ENCODE data around the gene OLFM1. TPM values are rescaled to one million over a fixed set of nuclear protein-coding genes. Genes with fewer than 3 reads are reported as not detected.

OLFM1 gene
- total and polyA plus RNA-seq, 2 donors (not counting 1 experiment from before 2014, with no cell fraction given): 0.07 TPM; not detected in 1

- Mint-ChIP-seq H3K4me1 (no peaks in the 10 kb centered on the region), H3K27ac (no peak overlapping the region), H3K4me3 (no peak overlapping the region), H3K27me3 (peaks cover 4% of the 10 kb centered on the region), H3K9me3 (ENCODE audit: insufficient read depth) (no peaks in the 10 kb centered on the region)
- H3K36me3 ChIP-seq (replicated peaks in 1 of 2; ENCODE audit: control extremely low read depth in 1 of 2, control insufficient read depth in 1 of 2, extremely low read depth in 1 of 2, insufficient read depth in 2 of 2, low read length in 1 of 2): no peaks in the 10 kb centered on the region
- TF ChIP-seq EZH2 (IDR thresholded peaks at IDR 0.05; ENCODE audit: borderline replicate concordance, insufficient read depth, low read depth, low read length, poor library complexity, severe bottlenecking): no peak
- no peak for TF ChIP-seq CTCF (IDR thresholded peaks at IDR 0.05)
- H3K9ac ChIP-seq (ENCODE audit: low read length): no peak overlapping the region
- ATAC-seq (ENCODE audit: low read depth) (no peak), DNase-seq (no peak)
- H3K27ac ChIP-seq (ENCODE audit: low read length in 2 of 2): no peak overlapping the region
- H3K4me1 ChIP-seq (ENCODE audit: control insufficient read depth in 2 of 2, insufficient read depth in 2 of 2, low read length in 2 of 2): no peaks in the 10 kb centered on the region
- H2AFZ ChIP-seq (ENCODE audit: insufficient read depth, low read depth, low read length, poor library complexity, severe bottlenecking): no peak overlapping the region
- WGBS (ENCODE audit: insufficient coverage): 81% methylated on average over 5 of the region's 11 CpGs
- no peaks in the 10 kb centered on the region for H3K27me3 ChIP-seq (replicated peaks in 1 of 4; ENCODE audit: control extremely low read depth in 1 of 4, control insufficient read depth in 3 of 4, insufficient read depth in 4 of 4, low read length in 3 of 4)
- H3K4me3 ChIP-seq (ENCODE audit: control extremely low read depth in 1 of 5, extremely low read depth in 1 of 5, insufficient read depth in 1 of 5, low read depth in 2 of 5, low read length in 4 of 5): no peak overlapping the region
- ChIA-PET POLR2A (no interaction called here), CTCF (no interaction called here)
- intact Hi-C loops (cut with micrococcal nuclease): no loop called here
- peaks cover 0 to 4% (median 0%) of the 10 kb centered on the region in 3 donors for H3K9me3 ChIP-seq (ENCODE audit: control extremely low read depth in 1 of 3, control insufficient read depth in 2 of 3, insufficient read depth in 1 of 3, low read length in 2 of 3)
- no peaks in the 10 kb centered on the region for H4K20me1 ChIP-seq (ENCODE audit: control insufficient read depth, insufficient read depth, low read length, poor library complexity, severe bottlenecking)
- no peaks in the 10 kb centered on the region for H3K79me2 ChIP-seq (ENCODE audit: control insufficient read depth, insufficient read depth, low read length)
- no peak overlapping the region for H3K4me2 ChIP-seq (replicated peaks; ENCODE audit: low read depth, low read length, poor library complexity, severe bottlenecking)
Measured at GRCh38 chr9:135163023-135163780, 75.7 kb downstream of the OLFM1 start.

- no peaks in the 10 kb centered on the region for H3K4me1 Mint-ChIP-seq
- Histone ChIP-seq H3K4me1 (ENCODE audit: control insufficient read depth in 2 of 2, insufficient read depth in 2 of 2, low read length in 2 of 2) (no peaks in the 10 kb centered on the region), H3K9ac (ENCODE audit: low read length) (no peak overlapping the region), H3K27ac (ENCODE audit: low read length in 2 of 2) (no peak overlapping the region), H3K4me2 (replicated peaks; ENCODE audit: low read depth, low read length, poor library complexity, severe bottlenecking) (no peak overlapping the region), H3K9me3 (ENCODE audit: control extremely low read depth in 1 of 3, control insufficient read depth in 2 of 3, insufficient read depth in 1 of 3, low read length in 2 of 3) (peaks cover 0 to 5% (median 0%) of the 10 kb centered on the region in 3 donors), H3K36me3 (replicated peaks in 1 of 2; ENCODE audit: control extremely low read depth in 1 of 2, control insufficient read depth in 1 of 2, extremely low read depth in 1 of 2, insufficient read depth in 2 of 2, low read length in 1 of 2) (no peaks in the 10 kb centered on the region), H3K79me2 (ENCODE audit: control insufficient read depth, insufficient read depth, low read length) (no peaks in the 10 kb centered on the region), H3K27me3 (replicated peaks in 1 of 4; ENCODE audit: control extremely low read depth in 1 of 4, control insufficient read depth in 3 of 4, insufficient read depth in 4 of 4, low read length in 3 of 4) (no peaks in the 10 kb centered on the region), H4K20me1 (ENCODE audit: control insufficient read depth, insufficient read depth, low read length, poor library complexity, severe bottlenecking) (no peaks in the 10 kb centered on the region), H2AFZ (ENCODE audit: insufficient read depth, low read depth, low read length, poor library complexity, severe bottlenecking) (no peak overlapping the region), H3K4me3 (ENCODE audit: control extremely low read depth in 1 of 5, extremely low read depth in 1 of 5, insufficient read depth in 1 of 5, low read depth in 2 of 5, low read length in 4 of 5) (no peak overlapping the region)
- intact Hi-C loops (cut with micrococcal nuclease): no loop called here
- TF ChIP-seq EZH2 (IDR thresholded peaks at IDR 0.05; ENCODE audit: borderline replicate concordance, insufficient read depth, low read depth, low read length, poor library complexity, severe bottlenecking) (no peak), CTCF (IDR thresholded peaks at IDR 0.05) (no peak)
- H3K9me3 Mint-ChIP-seq (ENCODE audit: insufficient read depth): no peaks in the 10 kb centered on the region
- H3K4me3 Mint-ChIP-seq: no peak overlapping the region
- no peak for DNase-seq
- no peak for ATAC-seq (ENCODE audit: low read depth)
- ChIA-PET CTCF (no interaction called here), POLR2A (no interaction called here)
- peaks cover 4% of the 10 kb centered on the region for H3K27me3 Mint-ChIP-seq
- no peak overlapping the region for H3K27ac Mint-ChIP-seq
- 89% methylated on average over 10 of the region's 11 CpGs for WGBS (ENCODE audit: insufficient coverage)
Measured at GRCh38 chr9:135164036-135164435, 76.6 kb downstream of the OLFM1 start.
